H1 (cell line): Measurements from ENCODE around the gene ZNF292.

Source experiments
- EP300 ChIP-seq, 2 experiments: IDR thresholded peaks; 1 replicate in 1 of 2; 2 replicates in 1 of 2; pipeline ENCODE4 v1.6.1; 2011 to 2012; ENCODE audit warnings: low read depth in 2 of 2, low read length in 2 of 2, mild to moderate bottlenecking in 2 of 2, borderline replicate concordance in 1 of 2, inconsistent platforms in 1 of 2, moderate library complexity in 1 of 2
- EZH2 ChIP-seq: fragments of 200-600 bp; sonication (generic); IDR thresholded peaks from 2 replicates; pipeline ENCODE4 v1.7.1; 2012; ENCODE audit warnings: low read depth, mild to moderate bottlenecking, moderate library complexity, low read length, inconsistent platforms; ENCODE audit not compliant: severe bottlenecking
- JUND ChIP-seq: IDR thresholded peaks from 2 replicates; pipeline ENCODE4 v1.6.1; 2011; ENCODE audit warnings: mild to moderate bottlenecking, improper control_type of control experiment, low read length
- MAFK ChIP-seq: IDR thresholded peaks from 2 replicates; pipeline ENCODE4 v1.6.1; 2012; ENCODE audit warnings: low read depth, mild to moderate bottlenecking, improper control_type of control experiment, low read length
- RXRA ChIP-seq: IDR thresholded peaks from 2 replicates; pipeline ENCODE4 v1.6.1; 2011; ENCODE audit warnings: low read depth, mild to moderate bottlenecking, low read length, moderate library complexity; ENCODE audit not compliant: insufficient read depth
- SAP30 ChIP-seq: fragments of 300-600 bp; sonication (generic); IDR thresholded peaks from 2 replicates; pipeline ENCODE4 v1.7.1; 2012; ENCODE audit warnings: low read length, moderate library complexity, mild to moderate bottlenecking, inconsistent platforms; ENCODE audit not compliant: insufficient read depth, insufficient replicate concordance
- SP2 ChIP-seq: IDR thresholded peaks from 2 replicates; pipeline ENCODE4 v1.6.1; 2012; ENCODE audit warnings: mild to moderate bottlenecking, low read length, inconsistent platforms
- ZNF274 ChIP-seq: IDR thresholded peaks from 2 replicates; pipeline ENCODE4 v1.7.0; 2012; ENCODE audit warnings: low read length, borderline replicate concordance; ENCODE audit errors: extremely low read depth
- TF ChIP-seq, protein P1 (sequence below), 3 experiments: IDR thresholded peaks; 1 replicate in 2 of 3; 2 replicates in 1 of 3; pipeline versions ENCODE4 v1.5.1 to v1.6.1; 2011; ENCODE audit warnings: low read length in 3 of 3, mild to moderate bottlenecking in 3 of 3, inconsistent platforms in 2 of 3, low read depth in 1 of 3, moderate library complexity in 1 of 3; ENCODE audit not compliant: insufficient read depth in 1 of 3; ENCODE audit errors: control extremely low read depth in 1 of 3

- TF ChIP-seq EZH2: no peak
- TF ChIP-seq SAP30: no peak
- no peak for TF ChIP-seq SP2
- TF ChIP-seq, protein P1, sequence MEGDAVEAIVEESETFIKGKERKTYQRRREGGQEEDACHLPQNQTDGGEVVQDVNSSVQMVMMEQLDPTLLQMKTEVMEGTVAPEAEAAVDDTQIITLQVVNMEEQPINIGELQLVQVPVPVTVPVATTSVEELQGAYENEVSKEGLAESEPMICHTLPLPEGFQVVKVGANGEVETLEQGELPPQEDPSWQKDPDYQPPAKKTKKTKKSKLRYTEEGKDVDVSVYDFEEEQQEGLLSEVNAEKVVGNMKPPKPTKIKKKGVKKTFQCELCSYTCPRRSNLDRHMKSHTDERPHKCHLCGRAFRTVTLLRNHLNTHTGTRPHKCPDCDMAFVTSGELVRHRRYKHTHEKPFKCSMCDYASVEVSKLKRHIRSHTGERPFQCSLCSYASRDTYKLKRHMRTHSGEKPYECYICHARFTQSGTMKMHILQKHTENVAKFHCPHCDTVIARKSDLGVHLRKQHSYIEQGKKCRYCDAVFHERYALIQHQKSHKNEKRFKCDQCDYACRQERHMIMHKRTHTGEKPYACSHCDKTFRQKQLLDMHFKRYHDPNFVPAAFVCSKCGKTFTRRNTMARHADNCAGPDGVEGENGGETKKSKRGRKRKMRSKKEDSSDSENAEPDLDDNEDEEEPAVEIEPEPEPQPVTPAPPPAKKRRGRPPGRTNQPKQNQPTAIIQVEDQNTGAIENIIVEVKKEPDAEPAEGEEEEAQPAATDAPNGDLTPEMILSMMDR (IDR thresholded peaks at IDR 0.05; ENCODE audit: control extremely low read depth in 1 of 3, insufficient read depth in 1 of 3, low read depth in 1 of 3, low read length in 3 of 3): no peak
- no peak for TF ChIP-seq JUND
- no peak for TF ChIP-seq ZNF274
- no peak for TF ChIP-seq MAFK
- TF ChIP-seq EP300 (IDR thresholded peaks at IDR 0.05; ENCODE audit: borderline replicate concordance in 1 of 2, low read depth in 2 of 2, low read length in 2 of 2): no peak
- TF ChIP-seq RXRA: no peak
Measured at GRCh38 chr6:87261534-87261933, 106.2 kb downstream of the ZNF292 start.
